Measurements from ENCODE around the gene ACOXL. TPM values are rescaled to one million over a fixed set of nuclear protein-coding genes. Genes with fewer than 3 reads are reported as not detected.

ACOXL gene
- polyA plus RNA-seq, 4 donors, result 0.06 to 0.56 TPM; not detected in 2

- Histone ChIP-seq H3K27me3 (ENCODE audit: control insufficient read depth in 3 of 3, insufficient read depth in 3 of 3, low read length in 3 of 3) (peaks cover 0 to 4% (median 0%) of the 10 kb centered on the region in 3 donors), H3K27ac (ENCODE audit: low read depth in 1 of 3, low read length in 2 of 3) (no peak overlapping the region), H3K4me1 (ENCODE audit: control insufficient read depth in 3 of 3, insufficient read depth in 2 of 3, low read depth in 1 of 3, low read length in 2 of 3) (peaks cover 0 to 35% (median 3%) of the 10 kb centered on the region in 3 donors), H3K9me3 (ENCODE audit: control insufficient read depth in 2 of 2, insufficient read depth in 1 of 2, low read depth in 1 of 2, low read length in 1 of 2) (no peaks in the 10 kb centered on the region), H3K4me3 (ENCODE audit: low read depth in 1 of 3, low read length in 3 of 3) (no peak overlapping the region), H3K36me3 (ENCODE audit: control insufficient read depth in 3 of 3, insufficient read depth in 2 of 3, low read depth in 1 of 3, low read length in 3 of 3) (no peaks in the 10 kb centered on the region)
- DNase-seq (no peak), FAIRE-seq (no peak)
- WGBS, 3 donors, result 68 to 86% (median 85%) methylated on average over 9 of the region's 9 CpGs
These were observed 318.5 kb downstream of the ACOXL start for GRCh38 chr2:111050701-111051376.

- Histone ChIP-seq H3K9me3 (ENCODE audit: control insufficient read depth in 2 of 2, insufficient read depth in 1 of 2, low read depth in 1 of 2, low read length in 1 of 2) (no peaks in the 10 kb centered on the region), H3K27me3 (ENCODE audit: control insufficient read depth in 3 of 3, insufficient read depth in 3 of 3, low read length in 3 of 3) (peaks cover 0 to 4% (median 0%) of the 10 kb centered on the region in 3 donors), H3K36me3 (ENCODE audit: control insufficient read depth in 3 of 3, insufficient read depth in 2 of 3, low read depth in 1 of 3, low read length in 3 of 3) (no peaks in the 10 kb centered on the region), H3K4me3 (ENCODE audit: low read depth in 1 of 3, low read length in 3 of 3) (no peak overlapping the region), H3K27ac (ENCODE audit: low read depth in 1 of 3, low read length in 2 of 3) (no peak overlapping the region), H3K4me1 (ENCODE audit: control insufficient read depth in 3 of 3, insufficient read depth in 2 of 3, low read depth in 1 of 3, low read length in 2 of 3) (peaks cover 0 to 26% (median 3%) of the 10 kb centered on the region in 3 donors)
- 85 to 90% (median 87%) methylated on average over 6 of the region's 6 CpGs for WGBS, 3 donors
- no peak for FAIRE-seq
- no peak for DNase-seq
These were observed 320.2 kb downstream of the ACOXL start for GRCh38 chr2:111052621-111053020.

GRCh38 chr2:111053266-111053665 lies 320.9 kb downstream of the ACOXL start:
- H3K27me3 ChIP-seq (ENCODE audit: control insufficient read depth in 3 of 3, insufficient read depth in 3 of 3, low read length in 3 of 3), result peaks cover 0 to 4% (median 0%) of the 10 kb centered on the region in 3 donors
- FAIRE-seq (no peak), DNase-seq (no peak)
- no peak overlapping the region for H3K4me3 ChIP-seq (ENCODE audit: low read depth in 1 of 3, low read length in 3 of 3)
- 87 to 94% (median 92%) methylated on average over 1 of the region's 1 CpG for WGBS, 3 donors
- no peaks in the 10 kb centered on the region for H3K36me3 ChIP-seq (ENCODE audit: control insufficient read depth in 3 of 3, insufficient read depth in 2 of 3, low read depth in 1 of 3, low read length in 3 of 3)
- H3K9me3 ChIP-seq (ENCODE audit: control insufficient read depth in 2 of 2, insufficient read depth in 1 of 2, low read depth in 1 of 2, low read length in 1 of 2), result no peaks in the 10 kb centered on the region
- H3K4me1 ChIP-seq (ENCODE audit: control insufficient read depth in 3 of 3, insufficient read depth in 2 of 3, low read depth in 1 of 3, low read length in 2 of 3), result peaks cover 0 to 20% (median 3%) of the 10 kb centered on the region in 3 donors
- no peak overlapping the region for H3K27ac ChIP-seq (ENCODE audit: low read depth in 1 of 3, low read length in 2 of 3)

- Histone ChIP-seq H3K27me3 (ENCODE audit: control insufficient read depth in 3 of 3, insufficient read depth in 3 of 3, low read length in 3 of 3) (peaks cover 0 to 4% (median 0%) of the 10 kb centered on the region in 3 donors), H3K4me1 (ENCODE audit: control insufficient read depth in 3 of 3, insufficient read depth in 2 of 3, low read depth in 1 of 3, low read length in 2 of 3) (peaks cover 0 to 16% (median 3%) of the 10 kb centered on the region in 3 donors), H3K9me3 (ENCODE audit: control insufficient read depth in 2 of 2, insufficient read depth in 1 of 2, low read depth in 1 of 2, low read length in 1 of 2) (no peaks in the 10 kb centered on the region), H3K36me3 (ENCODE audit: control insufficient read depth in 3 of 3, insufficient read depth in 2 of 3, low read depth in 1 of 3, low read length in 3 of 3) (no peaks in the 10 kb centered on the region), H3K27ac (ENCODE audit: low read depth in 1 of 3, low read length in 2 of 3) (no peak overlapping the region), H3K4me3 (ENCODE audit: low read depth in 1 of 3, low read length in 3 of 3) (no peak overlapping the region)
- 90 to 92% (median 90%) methylated on average over 5 of the region's 5 CpGs for whole genome bisulfite sequencing, 3 donors
- FAIRE-seq (no peak), DNase-seq (no peak)
These were observed 321.6 kb downstream of the ACOXL start for GRCh38 chr2:111053825-111054515.

- H3K27ac ChIP-seq (ENCODE audit: low read depth in 1 of 3, low read length in 2 of 3), result no peak overlapping the region
- H3K36me3 ChIP-seq (ENCODE audit: control insufficient read depth in 3 of 3, insufficient read depth in 2 of 3, low read depth in 1 of 3, low read length in 3 of 3), result no peaks in the 10 kb centered on the region
- no peak for FAIRE-seq
- 65 to 78% (median 76%) methylated on average over 8 of the region's 8 CpGs for WGBS, 3 donors
- H3K9me3 ChIP-seq (ENCODE audit: control insufficient read depth in 2 of 2, insufficient read depth in 1 of 2, low read depth in 1 of 2, low read length in 1 of 2), result peaks cover 0 to 3% of the 10 kb centered on the region in 2 donors
- no peak for DNase-seq
- H3K27me3 ChIP-seq (ENCODE audit: control insufficient read depth in 3 of 3, insufficient read depth in 3 of 3, low read length in 3 of 3), result peaks cover 0 to 4% (median 0%) of the 10 kb centered on the region in 3 donors
- no peak overlapping the region for H3K4me3 ChIP-seq (ENCODE audit: low read depth in 1 of 3, low read length in 3 of 3)
- H3K4me1 ChIP-seq (ENCODE audit: control insufficient read depth in 3 of 3, insufficient read depth in 2 of 3, low read depth in 1 of 3, low read length in 2 of 3), result peaks cover 0 to 6% (median 0%) of the 10 kb centered on the region in 3 donors
These were observed 322.7 kb downstream of the ACOXL start for GRCh38 chr2:111054791-111055691.

GRCh38 chr2:111055735-111056134 lies 323.4 kb downstream of the ACOXL start:
- H3K36me3 ChIP-seq (ENCODE audit: control insufficient read depth in 3 of 3, insufficient read depth in 2 of 3, low read depth in 1 of 3, low read length in 3 of 3), result no peaks in the 10 kb centered on the region
- H3K4me1 ChIP-seq (ENCODE audit: control insufficient read depth in 3 of 3, insufficient read depth in 2 of 3, low read depth in 1 of 3, low read length in 2 of 3), result no peaks in the 10 kb centered on the region
- peaks cover 0 to 6% of the 10 kb centered on the region in 2 donors for H3K9me3 ChIP-seq (ENCODE audit: control insufficient read depth in 2 of 2, insufficient read depth in 1 of 2, low read depth in 1 of 2, low read length in 1 of 2)
- no peak for DNase-seq
- no peak overlapping the region for H3K27ac ChIP-seq (ENCODE audit: low read depth in 1 of 3, low read length in 2 of 3)
- H3K4me3 ChIP-seq (ENCODE audit: low read depth in 1 of 3, low read length in 3 of 3), result no peak overlapping the region
- H3K27me3 ChIP-seq (ENCODE audit: control insufficient read depth in 3 of 3, insufficient read depth in 3 of 3, low read length in 3 of 3), result peaks cover 0 to 4% (median 0%) of the 10 kb centered on the region in 3 donors
- FAIRE-seq, result no peak
- 79 to 89% (median 86%) methylated on average over 2 of the region's 2 CpGs for WGBS, 3 donors

- no peaks in the 10 kb centered on the region for H3K4me1 ChIP-seq (ENCODE audit: control insufficient read depth in 3 of 3, insufficient read depth in 2 of 3, low read depth in 1 of 3, low read length in 2 of 3)
- H3K9me3 ChIP-seq (ENCODE audit: control insufficient read depth in 2 of 2, insufficient read depth in 1 of 2, low read depth in 1 of 2, low read length in 1 of 2), result peaks cover 0 to 6% of the 10 kb centered on the region in 2 donors
- DNase-seq (no peak), FAIRE-seq (no peak)
- no peak overlapping the region for H3K27ac ChIP-seq (ENCODE audit: low read depth in 1 of 3, low read length in 2 of 3)
- WGBS, 3 donors, result 83 to 98% (median 86%) methylated on average over 5 of the region's 5 CpGs
- H3K36me3 ChIP-seq (ENCODE audit: control insufficient read depth in 3 of 3, insufficient read depth in 2 of 3, low read depth in 1 of 3, low read length in 3 of 3), result no peaks in the 10 kb centered on the region
- H3K27me3 ChIP-seq (ENCODE audit: control insufficient read depth in 3 of 3, insufficient read depth in 3 of 3, low read length in 3 of 3), result peaks cover 0 to 4% (median 0%) of the 10 kb centered on the region in 3 donors
- H3K4me3 ChIP-seq (ENCODE audit: low read depth in 1 of 3, low read length in 3 of 3), result no peak overlapping the region
These were observed 324.7 kb downstream of the ACOXL start for GRCh38 chr2:111057045-111057444.

GRCh38 chr2:111057721-111058120 lies 325.3 kb downstream of the ACOXL start:
- FAIRE-seq (no peak), DNase-seq (no peak)
- H3K27ac ChIP-seq (ENCODE audit: low read depth in 1 of 3, low read length in 2 of 3), result no peak overlapping the region
- peaks cover 0 to 1% (median 0%) of the 10 kb centered on the region in 3 donors for H3K27me3 ChIP-seq (ENCODE audit: control insufficient read depth in 3 of 3, insufficient read depth in 3 of 3, low read length in 3 of 3)
- no peaks in the 10 kb centered on the region for H3K36me3 ChIP-seq (ENCODE audit: control insufficient read depth in 3 of 3, insufficient read depth in 2 of 3, low read depth in 1 of 3, low read length in 3 of 3)
- 80 to 87% (median 83%) methylated on average over 9 of the region's 9 CpGs for WGBS, 3 donors
- no peaks in the 10 kb centered on the region for H3K4me1 ChIP-seq (ENCODE audit: control insufficient read depth in 3 of 3, insufficient read depth in 2 of 3, low read depth in 1 of 3, low read length in 2 of 3)
- no peak overlapping the region for H3K4me3 ChIP-seq (ENCODE audit: low read depth in 1 of 3, low read length in 3 of 3)
- peaks cover 0 to 6% of the 10 kb centered on the region in 2 donors for H3K9me3 ChIP-seq (ENCODE audit: control insufficient read depth in 2 of 2, insufficient read depth in 1 of 2, low read depth in 1 of 2, low read length in 1 of 2)

Data from small intestine (tissue), 7 donors.